Right renal pelvis (tissue), 4 donors: ENCODE results near the gene C3orf18. TPM values are rescaled to one million over a fixed set of nuclear protein-coding genes. Genes with fewer than 3 reads are reported as not detected.
A peak's percentile ranks its signal among the peaks of the same experiment; 100 is the strongest.

Experiments used
- DNase-seq, 4 donors: peaks; one replicate each; pipeline ENCODE4 v3.0.0-alpha.2; 2013; ENCODE audit warnings: low read depth in 4 of 4, low spot score in 3 of 4, missing footprints in 1 of 4
- polyA plus RNA-seq, 4 donors: library from polyadenylated mRNA; unstranded; fragments of 120-200 nt; gene quantifications; one replicate each; pipeline ENCODE4 v1.2.1, GENCODE V29; 2013; ENCODE audit not compliant: insufficient read length in 4 of 4

Gene C3orf18
- polyA plus RNA-seq, 4 donors, result 15.0 to 18.4 (median 16.8) TPM

DNA sequence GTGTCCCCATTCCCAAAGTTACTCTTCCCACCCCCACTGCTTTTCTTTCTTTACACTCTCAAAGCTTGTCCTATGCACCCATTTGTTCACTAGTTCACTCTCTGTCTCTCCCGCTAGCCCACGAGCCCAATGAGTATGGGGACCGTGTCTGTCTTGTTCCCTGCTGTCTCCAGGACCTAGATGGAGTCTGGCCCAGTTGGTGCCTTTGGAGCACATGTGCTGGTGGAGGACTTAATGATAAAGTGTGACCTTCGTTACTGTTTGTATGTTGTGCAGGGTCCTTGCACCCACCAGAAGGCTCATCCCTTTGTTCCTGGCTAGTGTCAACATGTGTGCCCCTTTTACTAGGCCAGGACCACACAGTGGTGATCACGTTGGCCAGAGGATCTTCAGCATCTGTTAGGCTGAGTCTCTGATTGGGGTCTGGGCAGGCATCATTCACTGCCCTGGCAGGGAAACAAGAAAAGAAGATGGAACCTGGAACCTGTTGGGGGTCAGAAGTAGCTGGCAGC, 36.6 kb upstream of the C3orf18 start:
- DNase-seq, result no peak

DNA sequence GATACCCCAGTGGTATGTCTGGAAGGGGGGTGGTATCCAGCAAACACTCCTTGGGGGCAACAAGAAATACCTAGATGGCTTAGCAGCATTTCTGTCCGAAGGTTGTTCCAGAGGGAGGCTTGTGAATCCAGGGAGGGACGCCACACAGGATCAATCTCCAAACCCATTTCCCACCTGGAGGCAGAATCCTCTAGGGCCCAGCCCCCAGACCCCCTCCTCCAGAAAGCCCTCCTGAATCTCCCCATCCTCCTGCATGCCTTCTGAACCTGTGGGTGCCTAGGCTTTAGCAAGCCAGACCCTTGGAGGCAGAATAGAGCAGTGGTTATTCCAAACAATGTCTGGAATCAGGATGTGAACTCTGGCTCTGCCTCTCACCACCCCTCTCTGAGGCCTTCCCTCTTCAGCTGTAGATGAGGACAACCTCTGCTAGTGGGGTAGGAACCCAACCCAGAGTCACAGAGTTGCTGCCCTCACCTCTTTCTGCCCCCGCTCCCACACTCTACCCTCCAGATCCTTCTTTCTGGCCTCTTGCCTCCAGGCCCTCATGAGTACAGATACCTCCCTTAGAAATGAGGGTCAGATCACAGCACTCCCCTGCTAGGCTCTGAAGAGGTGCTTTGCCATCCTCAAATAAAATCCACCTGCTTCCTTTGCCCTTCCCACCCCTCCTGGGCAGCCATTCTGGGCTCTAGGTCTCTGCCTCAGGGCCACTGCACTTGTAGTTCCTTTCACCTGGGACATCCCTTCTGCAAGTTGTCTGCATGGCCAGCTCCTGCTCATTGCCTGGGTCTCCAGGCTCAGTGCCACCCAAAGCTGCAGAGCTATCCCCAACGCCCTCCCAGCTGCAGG, 35.9 kb upstream of the C3orf18 start:
- DNase-seq, result no peak

DNA sequence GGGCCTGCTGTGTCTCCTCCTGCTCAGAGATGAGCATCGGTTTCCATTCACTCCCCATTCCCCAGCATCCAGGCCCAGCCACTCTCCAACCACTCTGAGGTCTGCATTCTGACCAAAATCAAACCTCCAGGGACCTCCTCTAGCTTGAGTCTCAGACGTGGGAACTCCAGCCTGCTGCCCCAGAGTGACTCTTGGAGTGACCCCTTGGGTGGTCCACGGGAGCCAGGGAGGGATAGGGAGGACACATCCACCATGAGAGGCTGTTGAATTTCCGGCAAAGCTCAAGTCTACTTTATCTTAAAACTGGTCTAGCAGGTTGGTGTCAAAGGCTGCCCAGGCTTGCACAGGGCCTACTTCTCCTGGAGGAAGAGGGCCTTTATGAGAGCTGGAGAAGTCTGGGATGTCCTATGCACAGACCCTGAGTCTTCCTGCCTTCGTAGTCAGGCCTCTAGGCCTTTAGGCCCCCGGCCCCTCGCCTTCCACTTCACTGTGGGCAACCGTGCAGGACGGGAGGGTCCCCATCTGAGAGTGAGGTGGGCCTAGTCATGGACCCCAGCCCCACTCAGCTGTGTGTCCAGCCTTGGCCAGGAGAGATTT, 35.1 kb upstream of the C3orf18 start:
- no peak for DNase-seq

GRCh38 chr3:50600841-50601591, 33.5 kb upstream of the C3orf18 start:
- DNase-seq, result peak; percentile 76 to 91 (median 86)

GRCh38 chr3:50600141-50600753, 32.7 kb upstream of the C3orf18 start:
- no peak for DNase-seq

DNA sequence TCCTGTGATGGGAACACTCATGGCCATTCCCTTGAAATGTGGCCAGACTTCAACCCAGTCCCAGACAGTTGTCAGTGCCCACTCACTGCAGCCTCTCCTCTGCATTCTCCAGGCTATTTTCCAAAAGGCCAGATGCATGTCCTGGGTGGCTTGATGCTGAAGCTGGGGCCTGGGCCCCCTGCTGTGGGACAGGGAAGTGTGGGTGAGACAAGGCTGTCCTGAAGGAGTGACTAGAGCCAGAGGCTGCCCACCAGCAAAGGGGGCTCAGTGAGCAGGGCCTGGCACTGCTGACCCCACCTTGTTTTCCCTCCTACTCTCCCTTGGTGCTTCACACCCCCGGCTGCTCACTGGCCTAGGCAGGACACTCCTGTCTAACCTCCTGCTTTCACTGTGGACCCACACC, 32.2 kb upstream of the C3orf18 start:
- DNase-seq, result no peak

- no peak for DNase-seq
Observed at GRCh38 chr3:50599115-50599715, 31.7 kb upstream of the C3orf18 start.

GRCh38 chr3:50594253-50594785, 26.8 kb upstream of the C3orf18 start:
- DNase-seq, result no peak

DNA sequence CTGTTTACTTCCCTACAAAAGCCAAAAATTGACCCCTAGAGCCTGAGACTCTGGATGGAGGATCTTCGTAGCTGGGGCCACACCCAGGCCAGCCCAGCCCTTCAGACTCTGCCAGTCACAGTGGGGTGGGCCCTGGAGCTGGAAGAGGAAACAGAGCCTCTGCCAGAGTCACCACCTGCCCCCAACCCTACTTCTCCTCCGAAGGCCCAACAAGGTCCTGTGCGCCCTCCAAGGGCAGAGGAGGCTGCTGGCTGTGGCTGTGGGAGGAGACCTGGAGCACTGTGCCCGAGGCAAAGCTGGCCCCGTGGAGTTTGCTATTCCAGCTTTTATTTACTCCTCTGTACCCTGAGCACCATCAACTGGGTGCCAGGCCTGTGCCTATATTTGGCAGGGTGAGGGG, 25.0 kb upstream of the C3orf18 start:
- no peak for DNase-seq

- DNase-seq, result no peak
Observed at GRCh38 chr3:50591196-50591741, 23.7 kb upstream of the C3orf18 start.

DNA sequence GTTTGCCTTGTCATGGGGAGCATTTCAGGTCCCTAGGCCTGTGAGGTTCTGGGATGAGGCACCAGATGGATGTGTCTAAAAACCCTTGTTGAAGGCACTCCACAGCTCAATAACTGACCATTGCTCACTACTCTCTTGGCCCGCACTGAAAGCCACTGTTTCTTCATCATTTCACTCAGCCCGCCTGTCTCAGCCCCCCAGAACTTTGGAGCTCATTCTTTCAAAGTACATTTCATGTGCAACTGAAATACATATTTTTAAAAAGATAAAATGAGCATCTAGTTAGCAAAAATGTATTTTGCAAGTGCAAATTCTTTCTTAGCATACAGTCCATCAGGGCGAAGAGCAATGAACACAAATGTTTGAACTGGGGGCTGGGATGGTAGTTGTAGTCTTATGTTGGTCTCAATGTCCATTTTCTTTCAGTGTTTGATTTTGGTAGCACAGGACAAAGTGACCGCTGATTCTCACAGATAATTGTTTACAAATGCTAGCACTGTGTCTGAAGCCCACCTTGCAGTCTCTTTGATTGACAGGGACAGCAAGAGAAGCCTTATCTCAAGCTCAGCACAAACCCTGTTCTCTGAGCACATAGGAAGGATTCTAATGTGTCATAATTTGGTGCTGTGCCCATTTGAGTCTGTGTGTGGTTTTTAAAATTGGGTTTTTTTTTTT, 21.3 kb upstream of the C3orf18 start:
- no peak for DNase-seq

- no peak for DNase-seq
Observed at GRCh38 chr3:50587806-50588758, 20.5 kb upstream of the C3orf18 start.

- no peak for DNase-seq
Observed at GRCh38 chr3:50587373-50587772, 19.8 kb upstream of the C3orf18 start.

- DNase-seq, result no peak
Observed at GRCh38 chr3:50586763-50587070, 19.2 kb upstream of the C3orf18 start.

- DNase-seq, result no peak
Observed at GRCh38 chr3:50585919-50586762, 18.6 kb upstream of the C3orf18 start.

DNA sequence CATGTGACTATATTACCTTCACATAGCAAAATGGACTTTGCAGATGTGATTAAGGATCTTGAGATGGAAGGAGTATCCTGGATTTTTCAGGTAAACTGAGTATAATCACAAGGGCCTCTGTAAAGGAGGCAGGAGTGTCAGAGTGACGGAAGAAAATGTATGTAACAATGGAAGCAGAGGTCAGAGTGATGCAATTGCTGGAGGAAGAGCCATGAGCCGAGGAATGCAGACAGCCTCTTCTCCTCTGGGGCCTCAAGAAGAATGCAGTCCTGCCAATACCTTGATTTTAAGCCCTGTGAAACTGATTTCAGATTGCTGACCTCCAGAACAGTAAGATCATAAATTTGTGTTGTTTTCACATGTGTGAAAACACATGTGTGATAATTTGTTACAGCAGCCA, 16.8 kb upstream of the C3orf18 start:
- no peak for DNase-seq

- no peak for DNase-seq
Observed at GRCh38 chr3:50583897-50584296, 16.4 kb upstream of the C3orf18 start.

GRCh38 chr3:50582083-50582482, 14.5 kb upstream of the C3orf18 start:
- no peak for DNase-seq
